HG03064 (cell line): ENCODE results near the gene AATF.

ENCODE experiments used
- ATAC-seq: cut with Tn5 transposase; IDR thresholded peaks from one replicate; pipeline ENCODE4 v1.9.1; 2021; ENCODE audit warnings: low read depth; ENCODE audit not compliant: unreplicated experiment

Gene AATF

DNA sequence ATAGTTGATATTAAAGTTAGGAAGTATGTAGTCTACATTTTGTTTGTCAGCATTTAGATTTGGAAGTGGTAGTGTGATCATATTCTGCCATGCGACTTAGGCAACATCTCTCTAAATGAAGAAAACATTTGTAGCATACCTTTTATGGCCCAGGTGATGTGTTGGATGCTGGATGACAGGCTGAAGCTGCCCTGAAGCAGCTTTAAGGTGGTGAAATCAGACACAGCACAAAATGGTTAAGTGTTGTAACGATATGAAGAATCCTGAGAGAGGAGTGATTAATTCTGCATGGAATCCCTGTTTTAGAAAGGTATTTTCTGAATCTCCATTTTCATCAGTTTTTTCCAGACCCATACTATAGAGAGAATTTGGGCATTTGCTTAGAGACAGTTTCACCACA, 28.3 kb downstream of the AATF start:
- no peak for ATAC-seq

DNA sequence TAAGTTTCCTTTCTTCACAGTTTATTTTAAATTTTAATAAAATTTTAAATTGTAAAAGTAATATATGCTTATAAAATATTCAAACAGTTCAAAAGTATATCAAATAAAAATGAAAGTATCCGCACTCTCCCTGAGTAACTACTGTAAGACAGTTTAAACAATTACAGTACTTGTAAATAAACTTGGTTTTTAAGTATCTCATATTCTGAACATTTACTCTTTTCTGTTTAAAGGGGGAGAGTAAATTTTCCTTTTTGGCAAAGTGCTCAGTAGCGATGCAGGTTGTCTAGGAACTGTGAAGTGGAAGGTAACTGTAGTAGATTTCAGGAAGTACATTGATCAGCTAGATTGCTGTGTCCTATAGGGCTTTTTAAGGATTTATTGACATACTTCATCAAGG, 28.8 kb downstream of the AATF start:
- no peak for ATAC-seq

DNA sequence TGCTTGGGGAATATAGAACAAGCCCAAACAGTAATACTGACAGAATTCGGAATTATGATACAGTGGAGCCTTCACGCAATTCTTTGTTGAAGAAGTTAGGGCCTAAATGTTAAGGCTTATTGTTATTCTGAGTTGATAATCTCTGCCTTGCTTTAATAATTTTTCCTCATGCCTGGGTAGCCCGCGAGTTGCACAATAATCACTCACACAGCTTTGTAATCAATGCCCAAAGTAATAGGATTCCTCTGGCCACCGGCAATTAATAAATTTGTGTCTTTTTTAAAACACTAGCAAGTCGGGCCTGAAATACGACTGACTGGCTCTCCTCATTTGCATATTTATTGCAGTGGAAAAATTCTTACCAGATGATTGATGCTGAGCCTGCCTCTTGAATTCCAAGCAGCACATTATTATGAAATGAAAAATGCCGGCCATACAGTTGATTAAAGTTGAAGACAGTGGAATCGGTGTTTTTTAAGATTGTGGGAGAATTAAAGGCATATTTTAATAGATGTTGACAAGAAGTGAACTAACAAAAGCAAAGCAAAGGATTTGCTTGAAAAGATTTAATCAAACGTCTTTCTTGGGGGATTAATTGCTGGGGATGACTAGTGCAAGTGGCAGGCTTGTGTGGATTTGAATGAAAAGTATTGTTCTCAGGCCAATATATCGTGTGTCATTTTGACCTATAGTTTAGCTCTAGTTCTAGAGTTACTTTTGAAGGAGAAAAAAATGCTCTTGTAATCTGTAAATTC, 30.2 kb downstream of the AATF start:
- no peak for ATAC-seq

DNA sequence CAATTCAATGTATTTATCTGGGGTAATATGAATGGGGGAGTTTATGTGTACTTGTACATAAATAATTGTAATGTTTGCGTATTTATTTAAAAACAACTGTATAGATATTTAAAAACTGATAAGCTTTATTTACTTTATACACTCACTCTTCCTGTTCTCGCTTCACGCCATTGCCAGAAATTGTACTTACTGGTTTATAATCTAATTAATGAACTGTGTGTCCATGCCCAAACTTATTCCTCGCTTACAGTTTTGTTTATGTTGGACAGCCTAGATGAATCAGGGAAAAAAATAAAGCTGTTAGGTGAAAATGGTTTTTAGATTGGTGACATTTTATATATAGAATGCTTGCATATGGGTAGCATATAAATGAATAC, 30.8 kb downstream of the AATF start:
- no peak for ATAC-seq

DNA sequence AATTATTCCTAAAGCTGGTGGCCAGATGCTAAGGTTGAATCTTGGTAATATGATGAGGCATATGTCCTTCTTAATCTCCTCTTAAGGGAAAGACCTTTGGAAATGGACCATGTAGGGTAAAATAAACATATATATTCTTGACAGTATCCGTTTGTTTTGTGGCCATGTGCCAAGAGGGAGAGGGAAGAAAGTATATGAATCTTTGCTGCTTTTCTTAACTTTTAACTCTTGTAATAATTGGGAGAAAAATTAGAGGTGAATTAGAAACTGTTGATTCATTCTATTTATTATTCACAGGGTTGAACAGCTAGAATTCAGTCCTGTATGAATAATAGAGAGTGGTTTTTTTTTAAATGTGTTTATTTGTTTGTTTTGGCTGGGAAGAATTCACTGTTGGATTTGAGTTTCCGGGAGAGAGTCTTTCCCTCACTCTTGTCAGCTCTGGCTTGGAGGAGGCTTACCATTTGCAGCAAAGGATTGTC, 31.6 kb downstream of the AATF start:
- ATAC-seq = no peak

DNA sequence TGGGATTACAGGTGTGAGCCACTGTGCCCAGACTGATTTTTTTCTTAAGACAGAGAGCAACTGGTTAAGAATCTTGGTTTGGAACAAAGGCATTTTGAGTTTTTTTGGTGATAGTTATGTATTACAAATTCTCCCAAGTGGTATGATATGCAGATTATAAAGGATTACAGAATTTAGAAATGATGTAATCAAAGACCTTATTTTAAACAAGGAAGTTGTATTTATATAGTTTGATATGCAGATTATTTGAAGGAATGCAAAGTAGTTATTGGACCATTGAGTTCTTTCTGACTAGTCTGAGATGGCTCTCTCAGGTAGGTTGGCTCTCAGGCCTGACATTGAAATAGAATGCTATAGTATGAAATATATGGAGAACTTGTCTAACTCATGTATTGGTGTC, 34.9 kb downstream of the AATF start:
- ATAC-seq = no peak

DNA sequence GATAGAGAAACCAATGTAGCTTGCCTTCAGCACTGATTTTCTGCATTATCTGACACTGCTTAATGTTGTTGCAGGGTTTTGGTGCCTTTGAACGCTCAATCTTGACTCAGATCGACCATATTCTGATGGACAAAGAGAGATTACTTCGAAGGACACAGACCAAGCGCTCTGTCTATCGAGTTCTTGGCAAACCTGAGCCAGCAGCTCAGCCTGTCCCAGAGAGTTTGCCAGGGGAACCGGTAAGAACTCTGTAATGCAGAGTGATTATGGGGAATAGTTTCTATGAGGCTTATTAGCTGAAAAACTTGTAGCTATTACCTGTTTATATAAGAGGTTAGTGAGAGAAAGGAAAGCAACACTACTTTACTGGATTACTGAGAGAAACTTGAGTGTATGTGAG, 40.4 kb downstream of the AATF start:
- ATAC-seq = no peak

DNA sequence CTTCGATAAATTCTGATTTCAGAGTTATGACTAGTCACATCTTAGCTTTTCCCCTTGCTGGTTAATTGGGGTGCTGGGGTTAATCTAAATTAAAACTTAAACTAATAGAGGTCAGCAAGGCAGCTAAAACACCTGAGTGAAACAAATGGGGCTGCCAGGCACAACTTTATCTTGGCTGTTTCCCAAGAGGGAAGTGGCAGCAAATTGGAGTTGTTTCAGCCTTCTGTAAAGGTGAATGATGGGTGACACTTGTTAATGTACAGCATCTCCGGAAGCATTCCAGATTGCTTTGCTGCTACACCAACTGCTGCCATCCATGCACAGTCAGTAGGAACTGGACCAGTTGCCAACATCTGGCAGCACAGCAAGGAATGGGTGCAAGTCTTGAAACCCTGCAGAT, 43.9 kb downstream of the AATF start:
- no peak for ATAC-seq

DNA sequence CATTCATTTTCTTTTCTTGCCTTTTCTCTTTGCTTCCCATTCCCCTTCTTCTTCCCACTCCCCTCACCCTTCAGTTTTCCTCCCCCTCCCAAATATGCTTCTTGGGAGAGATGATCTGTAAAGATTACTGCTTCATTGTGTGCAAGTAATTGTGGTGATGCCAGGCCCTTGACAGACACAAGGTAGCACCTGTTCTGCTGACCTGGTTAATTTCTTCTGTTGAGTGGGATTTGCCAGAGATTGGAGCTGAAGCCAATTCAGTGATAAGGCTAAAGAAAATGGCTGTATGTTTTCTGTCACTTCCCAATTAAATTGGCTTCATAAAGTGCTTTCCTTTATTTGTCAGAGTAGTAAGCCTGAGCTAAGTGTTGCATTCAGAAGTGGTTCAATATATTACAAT, 44.5 kb downstream of the AATF start:
- no peak for ATAC-seq

DNA sequence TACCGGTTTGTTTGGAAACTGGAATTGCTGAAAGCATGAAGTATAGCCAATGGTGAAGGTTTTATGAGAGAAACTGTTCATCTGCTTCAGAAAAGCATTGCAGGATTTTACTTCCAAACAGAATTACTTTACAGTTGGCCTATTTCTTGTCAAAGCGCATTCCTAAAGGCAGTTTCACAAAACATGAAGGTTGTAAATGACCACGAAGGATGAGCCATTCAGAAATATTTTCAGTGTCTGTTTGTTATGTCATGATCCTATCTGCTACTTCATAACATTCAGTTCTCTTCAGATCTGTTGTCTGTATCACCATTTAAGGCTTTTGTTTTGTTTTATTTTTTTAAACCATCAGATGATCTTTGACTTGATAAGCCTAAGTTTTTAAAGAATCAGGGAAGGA, 45.7 kb downstream of the AATF start:
- ATAC-seq = no peak

DNA sequence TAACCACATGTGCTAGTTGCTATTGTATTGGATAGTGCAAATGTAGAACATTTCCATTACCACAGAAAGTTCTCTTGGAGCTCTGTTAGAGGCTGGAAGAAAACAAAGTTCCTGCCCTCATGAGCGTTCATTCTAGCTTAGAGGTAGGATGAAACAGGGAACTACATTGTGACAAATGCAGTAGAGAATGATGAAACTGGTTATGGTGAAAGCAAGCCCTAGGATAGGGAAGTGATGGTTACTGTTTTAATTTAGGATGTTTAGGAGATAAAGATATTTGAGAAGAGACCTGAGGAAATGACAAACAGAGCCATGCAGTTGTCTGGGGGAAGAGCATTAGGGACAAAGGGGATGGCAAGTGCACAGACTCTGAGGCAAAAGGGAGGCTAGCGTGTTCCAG, 50.7 kb downstream of the AATF start:
- no peak for ATAC-seq

DNA sequence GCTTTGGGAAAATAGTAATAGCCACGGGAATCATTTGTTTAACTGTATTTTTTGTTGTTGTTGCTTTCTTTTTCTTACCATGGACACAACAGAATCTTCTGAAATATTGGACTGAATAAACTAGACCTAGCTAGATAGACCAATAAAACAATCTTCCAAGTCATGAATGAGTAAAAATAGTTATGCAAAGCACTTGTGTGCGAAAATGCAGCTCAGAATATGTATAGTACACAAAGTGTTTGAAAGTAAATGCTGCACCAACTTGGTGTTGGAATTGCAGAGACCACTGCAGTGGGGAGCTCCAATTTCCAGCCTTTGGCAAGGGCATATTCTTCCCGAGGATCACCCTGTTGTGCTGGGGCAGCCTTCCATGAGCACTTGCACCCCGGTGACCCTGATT, 68.0 kb downstream of the AATF start:
- no peak for ATAC-seq

DNA sequence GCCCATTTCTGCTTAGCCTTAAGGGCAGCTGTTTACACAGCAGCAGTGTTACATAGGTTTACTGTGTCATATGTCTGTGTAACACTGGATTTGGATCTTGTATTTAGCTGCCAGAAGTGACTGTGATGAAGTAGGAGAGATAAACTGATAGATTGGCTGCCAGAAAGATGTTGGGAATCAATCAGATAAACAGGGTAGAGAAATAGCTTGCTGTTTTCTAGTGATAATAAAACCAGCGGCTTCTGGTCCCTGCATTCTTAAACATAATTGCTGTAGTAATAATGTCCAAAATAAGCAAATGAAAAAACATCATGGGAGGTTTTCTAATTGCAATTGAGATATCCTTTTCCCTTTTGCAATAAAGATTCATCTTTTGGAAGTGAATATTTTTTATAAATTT, 68.7 kb downstream of the AATF start:
- no peak for ATAC-seq

DNA sequence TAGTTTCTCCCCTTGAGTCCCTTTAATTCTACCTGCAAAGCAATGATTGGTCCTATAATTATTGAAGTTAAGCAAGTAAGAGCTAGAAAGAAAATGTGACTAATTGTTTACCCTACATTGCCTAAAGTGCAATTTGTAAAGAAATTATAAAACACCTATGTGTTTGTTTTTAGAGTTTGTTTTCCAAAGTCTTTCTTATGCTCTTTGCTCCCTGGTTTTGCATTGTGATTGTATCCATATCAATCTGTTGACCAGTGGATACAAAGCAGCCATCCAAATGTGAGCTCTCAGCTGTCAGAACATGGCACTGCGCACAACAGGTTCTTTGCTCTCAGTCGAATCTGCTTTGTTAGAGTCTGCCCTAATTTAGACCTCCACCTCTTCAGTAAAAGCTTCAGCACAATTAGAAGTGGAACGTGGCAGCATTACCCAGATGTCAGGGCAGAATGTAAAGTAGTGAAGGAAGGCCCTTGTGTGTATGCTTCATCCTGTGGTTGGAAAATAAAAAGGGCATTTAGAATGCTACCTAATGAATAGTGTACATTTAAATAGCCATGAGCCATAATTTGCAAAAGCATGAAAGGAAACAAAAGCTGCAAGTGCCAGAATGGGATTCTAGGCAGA, 70.5 kb downstream of the AATF start:
- no peak for ATAC-seq

DNA sequence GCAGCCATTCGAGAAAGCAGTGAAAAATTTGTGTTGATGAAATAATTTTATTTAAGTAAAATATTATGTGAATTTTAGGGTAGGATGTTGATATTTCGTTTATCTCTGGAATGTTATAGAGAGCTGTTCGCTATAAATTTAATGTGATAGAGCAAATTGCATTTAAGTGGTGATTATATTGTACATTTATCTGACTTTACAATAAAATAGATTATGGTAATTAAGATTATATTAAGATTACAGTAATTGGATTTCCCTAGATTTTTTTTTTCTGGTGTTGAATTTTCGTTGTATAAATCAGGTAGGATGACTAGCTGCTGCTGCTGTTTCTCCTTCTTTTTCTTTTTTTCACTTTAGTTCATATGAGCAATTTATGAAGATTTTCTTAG, 71.0 kb downstream of the AATF start:
- ATAC-seq = no peak

DNA sequence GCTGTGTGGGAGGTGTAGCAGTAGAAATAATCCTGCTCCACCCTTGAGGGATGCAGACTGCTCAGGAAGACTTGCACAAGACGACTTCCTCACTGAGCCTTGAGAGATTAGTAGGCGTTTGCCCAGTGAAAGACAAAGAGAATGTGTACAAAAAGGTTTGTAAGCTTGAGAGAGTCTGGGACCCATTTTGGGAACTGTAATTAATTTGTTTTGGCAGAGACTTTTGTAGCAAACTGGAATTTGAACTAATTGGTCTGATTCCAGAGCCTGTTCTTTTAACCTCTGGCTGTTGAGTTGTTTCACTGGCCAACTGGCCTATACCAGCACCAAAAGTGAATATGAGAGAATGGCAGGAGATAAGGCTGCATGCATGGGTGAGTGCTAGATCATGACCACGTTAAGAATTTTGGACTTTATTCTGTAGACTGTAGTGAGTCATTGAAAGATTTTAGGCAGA, 75.5 kb downstream of the AATF start:
- ATAC-seq = no peak

DNA sequence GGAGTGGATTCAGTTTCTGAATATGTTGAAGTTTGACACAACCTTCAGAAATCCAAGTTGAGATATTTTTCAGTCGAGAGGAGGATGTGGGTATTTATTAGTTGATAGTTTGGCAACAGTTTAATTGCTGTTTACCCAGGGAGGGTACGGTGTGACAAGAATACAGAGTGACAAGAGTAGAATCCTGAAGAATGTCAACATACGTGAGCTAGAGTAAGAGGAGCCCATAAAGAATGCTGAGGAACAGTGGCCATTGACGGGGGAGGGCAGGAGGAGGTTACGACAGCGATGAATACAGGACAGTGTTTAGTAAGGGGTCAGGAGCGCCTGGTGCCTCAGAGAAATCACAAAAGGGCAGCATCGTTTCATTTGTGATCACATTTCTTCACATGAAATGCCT, 76.5 kb downstream of the AATF start:
- ATAC-seq = no peak

DNA sequence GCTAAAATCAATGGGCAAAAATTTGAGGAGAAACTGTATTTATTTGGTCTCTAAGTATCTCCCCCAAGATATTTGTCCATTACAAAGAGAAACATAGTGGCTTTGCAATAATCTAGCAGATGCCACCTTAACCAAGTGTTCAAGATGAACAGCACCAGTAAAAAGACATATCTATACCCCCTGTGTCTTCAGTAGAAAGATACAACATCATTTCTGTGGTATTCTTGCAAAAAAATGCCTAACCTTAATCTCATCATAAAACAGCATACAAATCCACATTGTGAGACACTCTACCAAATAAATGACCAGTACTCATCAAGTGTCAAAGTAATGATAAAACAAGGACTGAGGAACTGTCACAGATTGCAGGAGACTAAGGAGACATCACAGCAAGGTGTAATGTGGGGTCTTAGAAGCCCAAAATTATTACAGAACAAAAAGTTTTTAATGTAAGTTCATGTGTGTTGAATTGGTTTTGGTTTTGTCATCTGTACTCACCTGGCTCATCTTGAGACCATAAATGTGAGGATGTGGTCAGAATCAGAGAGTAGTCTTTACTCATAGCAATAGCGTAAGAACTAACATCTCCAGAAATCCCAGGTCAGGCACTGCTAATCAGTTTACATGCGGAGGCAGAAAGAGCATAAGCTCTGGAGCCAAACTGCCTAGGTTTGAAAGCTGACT, 77.2 kb downstream of the AATF start:
- no peak for ATAC-seq

DNA sequence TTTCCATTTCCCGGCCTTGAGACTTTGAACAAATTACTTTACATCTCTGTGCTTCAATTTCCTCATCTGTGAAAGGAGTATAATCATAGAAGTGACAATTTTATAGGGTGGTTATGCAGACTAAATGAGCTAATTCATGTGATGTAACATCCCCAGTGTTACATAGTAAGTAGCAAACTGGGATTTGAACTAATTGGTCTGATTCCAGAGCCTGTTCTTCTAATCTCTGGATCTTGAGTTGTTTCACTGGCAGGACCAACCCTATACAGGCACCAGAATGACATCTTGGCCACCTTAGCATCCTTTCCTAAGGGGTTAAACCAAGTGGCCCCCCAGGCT, 77.7 kb downstream of the AATF start:
- no peak for ATAC-seq

DNA sequence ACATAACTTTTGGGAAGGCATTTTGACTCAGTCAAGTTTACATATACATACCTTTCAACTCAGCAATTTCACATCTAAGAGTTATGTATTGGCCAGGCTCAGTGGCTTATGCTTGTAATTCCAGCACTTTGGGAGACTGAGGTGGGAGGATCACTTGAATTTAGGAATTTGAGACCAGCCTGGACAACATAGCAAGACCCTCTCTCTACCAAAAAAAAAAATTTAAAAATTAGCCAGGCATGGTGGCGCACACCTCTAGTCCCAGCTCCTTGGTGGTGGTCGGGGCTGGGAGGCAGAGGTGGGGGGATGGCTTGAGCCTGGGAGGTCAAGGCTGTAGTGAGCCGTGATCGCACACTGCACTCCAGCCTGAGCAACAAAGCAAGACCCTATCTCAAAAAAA, 79.3 kb downstream of the AATF start:
- ATAC-seq = no peak

DNA sequence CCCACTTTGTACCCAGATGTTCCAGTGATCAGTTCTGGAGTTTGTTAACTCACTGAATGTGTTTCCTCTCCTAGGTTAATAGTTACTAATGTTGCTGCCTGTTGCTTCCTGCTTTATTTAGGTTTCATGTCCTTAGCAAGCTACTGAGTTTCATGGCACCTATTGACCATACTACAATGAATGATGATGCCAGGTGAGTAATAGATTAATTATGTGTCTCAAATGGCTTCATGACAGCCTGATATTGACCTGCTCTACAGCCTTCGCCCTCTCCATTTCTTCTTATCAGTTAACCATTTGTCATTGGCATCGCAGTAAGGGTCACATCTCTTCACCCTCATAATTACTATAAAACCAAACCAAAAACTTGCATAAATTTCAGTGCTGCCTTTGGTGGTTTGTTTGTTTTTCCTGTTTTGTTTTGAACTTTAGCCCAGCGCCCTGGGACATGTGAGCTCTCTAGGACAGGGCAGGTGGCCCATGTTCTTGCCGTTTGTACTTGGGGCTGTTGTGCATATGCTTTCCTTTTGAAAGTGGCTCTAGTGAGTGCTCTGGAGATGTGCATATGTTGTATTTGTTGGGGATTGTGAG, 82.8 kb downstream of the AATF start:
- ATAC-seq = no peak
